Measurements from ENCODE around the gene DIAPH1.

Gene DIAPH1

DNA sequence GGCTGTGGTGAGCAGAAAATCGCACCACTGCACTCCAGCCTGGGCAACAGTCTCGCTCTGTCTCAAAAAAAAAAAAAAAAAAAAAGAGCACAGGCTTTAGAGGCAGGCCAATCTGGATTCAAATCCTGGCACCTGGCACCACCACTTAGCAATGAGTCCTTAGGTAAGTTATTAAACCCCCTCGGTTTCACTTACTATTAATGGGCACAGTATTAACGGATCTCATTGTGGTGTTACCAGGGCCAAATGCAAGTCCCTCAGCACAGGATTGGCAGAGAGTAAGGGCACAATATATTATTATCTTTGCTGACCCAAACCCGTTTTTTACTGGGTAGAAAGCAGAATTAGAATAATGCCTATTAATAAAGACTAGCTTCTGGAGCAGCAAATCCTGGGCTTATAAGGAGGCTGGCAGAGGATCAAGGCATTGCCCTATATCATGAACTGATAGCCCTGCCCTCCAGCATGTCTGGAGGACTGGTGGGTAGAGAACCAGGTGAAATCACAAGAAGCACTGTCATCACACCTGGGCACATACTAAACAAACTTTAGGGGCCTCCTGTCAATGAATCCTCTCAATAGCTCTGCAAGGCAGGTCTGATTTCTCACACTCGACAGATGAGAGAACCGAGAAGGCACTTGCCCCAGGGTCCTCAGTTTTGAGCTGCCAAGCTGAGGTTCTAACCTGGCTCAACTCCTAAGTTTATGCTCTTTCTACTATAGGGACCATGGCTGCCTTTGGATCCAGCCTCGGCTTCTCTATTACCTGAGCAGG is 112.2 kb downstream of the DIAPH1 start:
- DNase-seq (ENCODE audit: low read depth) = no peak

DNA sequence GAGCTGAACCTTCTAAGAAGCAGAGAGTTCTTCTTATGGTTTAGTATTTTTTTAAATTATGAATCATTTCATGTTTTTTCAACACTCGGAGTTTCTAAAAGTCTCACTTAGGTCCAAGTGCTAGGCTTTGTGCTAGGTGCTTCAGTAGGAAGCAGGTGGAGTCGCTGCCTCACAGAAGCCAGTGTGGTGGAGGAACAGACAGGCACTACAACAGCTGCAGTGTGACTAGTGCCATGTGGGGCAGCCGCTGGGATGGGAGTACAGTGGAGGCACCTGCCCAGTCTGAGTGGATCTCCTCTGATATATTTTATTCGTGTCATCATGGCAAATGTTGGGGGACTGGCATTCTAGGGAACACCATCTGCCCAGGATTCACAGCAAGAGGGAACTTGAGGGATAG is 114.6 kb downstream of the DIAPH1 start:
- DNase-seq (ENCODE audit: low read depth) = no peak

DNA sequence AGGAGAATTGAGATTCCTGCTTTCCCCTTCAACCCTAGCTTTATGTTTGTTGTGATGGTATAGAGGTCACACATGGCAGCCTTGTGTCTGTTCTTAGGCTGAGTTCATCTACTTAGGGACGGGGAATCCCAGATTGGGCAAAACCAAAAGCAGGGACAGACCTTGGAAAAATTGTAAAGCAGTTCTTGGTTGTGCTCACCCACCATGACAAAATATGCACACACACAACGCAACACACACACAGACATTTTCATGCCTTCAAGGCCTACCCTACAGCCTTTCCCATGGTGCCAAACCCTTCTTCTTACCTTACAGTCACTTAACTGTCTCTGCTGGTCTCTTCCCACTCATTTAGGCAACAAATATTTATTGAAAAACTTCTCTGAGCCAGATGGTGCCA is 115.1 kb downstream of the DIAPH1 start:
- no peak for DNase-seq (ENCODE audit: low read depth)

DNA sequence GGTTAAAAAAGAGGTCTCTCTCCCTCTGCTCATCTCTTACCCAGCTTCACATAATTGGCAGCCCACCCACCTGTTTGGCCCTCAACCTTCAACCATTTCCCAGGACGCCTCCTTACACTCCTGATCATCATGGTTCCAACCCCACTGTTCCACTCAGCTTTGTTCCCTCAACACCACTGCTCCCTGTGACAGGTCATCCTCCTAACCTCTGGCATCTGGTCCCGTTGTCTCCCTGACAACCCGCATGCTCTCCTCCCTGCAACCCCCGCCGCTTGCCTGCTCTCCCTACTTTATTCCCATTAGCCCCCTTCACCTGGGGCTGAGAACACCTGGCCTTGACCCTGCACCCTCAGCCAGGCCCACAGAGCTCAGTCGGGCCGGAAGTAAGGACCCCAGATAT is 117.0 kb downstream of the DIAPH1 start:
- DNase-seq (ENCODE audit: low read depth) = no peak

DNA sequence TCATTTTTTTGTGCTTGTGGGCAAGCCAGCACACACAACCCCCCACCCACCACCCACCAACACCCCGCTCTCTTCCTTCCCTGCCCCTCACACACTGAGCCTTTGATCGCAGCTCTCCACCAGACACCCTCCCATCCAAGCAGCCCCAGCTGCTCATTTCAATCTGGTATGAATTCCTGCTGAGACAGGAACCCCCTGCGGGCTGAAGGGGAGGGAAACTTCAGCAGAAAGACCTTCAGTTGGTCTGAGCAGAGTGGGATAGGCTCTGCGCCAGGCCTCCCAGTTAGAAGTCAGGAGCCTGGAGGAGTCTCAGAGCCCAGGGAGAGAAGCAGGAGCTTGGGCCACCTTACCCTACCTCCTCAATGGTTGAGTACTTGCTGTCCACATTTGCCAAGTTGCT is 122.8 kb downstream of the DIAPH1 start:
- no peak for DNase-seq (ENCODE audit: low read depth)

DNA sequence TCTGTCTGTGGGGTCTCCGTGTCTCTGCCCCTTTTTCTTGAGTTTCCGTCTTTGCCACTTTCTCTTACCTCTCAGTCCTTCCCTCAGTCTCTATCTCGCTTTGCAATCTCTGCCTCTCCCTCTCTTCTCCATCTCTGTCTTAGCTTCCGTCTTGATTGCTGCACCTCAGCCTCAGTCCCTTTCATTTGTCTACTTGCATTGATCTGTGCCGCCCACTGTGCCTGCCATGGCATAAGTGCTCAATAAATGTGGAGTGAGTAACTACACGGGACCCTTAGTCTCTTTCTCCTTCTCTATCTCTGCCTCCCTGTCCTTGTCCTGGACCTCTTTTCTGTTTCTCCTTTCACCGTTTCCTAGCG is 123.4 kb downstream of the DIAPH1 start:
- DNase-seq (ENCODE audit: low read depth) = no peak

DNA sequence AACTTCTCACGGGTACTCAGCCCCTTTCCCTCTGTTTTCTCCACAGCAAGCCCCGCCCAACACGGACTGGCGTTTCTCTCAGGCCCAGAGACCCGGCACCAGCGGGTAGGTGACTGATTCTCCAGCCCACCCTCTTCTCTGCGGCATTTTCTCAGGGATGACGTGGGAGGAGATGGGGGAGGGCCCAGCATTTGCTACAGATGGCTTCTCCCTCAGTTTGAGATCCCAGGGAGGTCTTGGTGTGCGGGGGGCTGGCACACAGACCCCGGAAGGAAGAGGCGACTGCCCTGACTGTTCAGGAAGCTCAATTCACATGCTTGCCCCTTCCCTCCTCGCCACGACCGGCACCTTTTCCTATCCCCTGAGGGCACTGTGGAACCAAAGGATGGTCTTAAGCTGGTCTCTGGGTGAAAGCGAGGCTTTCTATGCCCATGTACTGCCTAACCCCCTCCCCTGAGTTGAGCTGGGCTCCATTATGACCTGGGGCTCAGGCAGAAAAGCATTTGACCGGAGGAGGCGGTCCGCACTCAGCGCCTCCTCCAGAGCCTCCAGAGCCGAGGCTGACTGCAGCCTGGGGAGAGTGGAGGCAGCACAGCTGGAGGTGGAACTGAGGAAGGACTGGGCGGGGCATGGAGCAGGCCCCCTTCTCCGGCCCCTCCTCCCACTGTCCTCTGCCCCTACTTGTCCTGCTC is 123.9 kb downstream of the DIAPH1 start:
- no peak for DNase-seq (ENCODE audit: low read depth)

DNA sequence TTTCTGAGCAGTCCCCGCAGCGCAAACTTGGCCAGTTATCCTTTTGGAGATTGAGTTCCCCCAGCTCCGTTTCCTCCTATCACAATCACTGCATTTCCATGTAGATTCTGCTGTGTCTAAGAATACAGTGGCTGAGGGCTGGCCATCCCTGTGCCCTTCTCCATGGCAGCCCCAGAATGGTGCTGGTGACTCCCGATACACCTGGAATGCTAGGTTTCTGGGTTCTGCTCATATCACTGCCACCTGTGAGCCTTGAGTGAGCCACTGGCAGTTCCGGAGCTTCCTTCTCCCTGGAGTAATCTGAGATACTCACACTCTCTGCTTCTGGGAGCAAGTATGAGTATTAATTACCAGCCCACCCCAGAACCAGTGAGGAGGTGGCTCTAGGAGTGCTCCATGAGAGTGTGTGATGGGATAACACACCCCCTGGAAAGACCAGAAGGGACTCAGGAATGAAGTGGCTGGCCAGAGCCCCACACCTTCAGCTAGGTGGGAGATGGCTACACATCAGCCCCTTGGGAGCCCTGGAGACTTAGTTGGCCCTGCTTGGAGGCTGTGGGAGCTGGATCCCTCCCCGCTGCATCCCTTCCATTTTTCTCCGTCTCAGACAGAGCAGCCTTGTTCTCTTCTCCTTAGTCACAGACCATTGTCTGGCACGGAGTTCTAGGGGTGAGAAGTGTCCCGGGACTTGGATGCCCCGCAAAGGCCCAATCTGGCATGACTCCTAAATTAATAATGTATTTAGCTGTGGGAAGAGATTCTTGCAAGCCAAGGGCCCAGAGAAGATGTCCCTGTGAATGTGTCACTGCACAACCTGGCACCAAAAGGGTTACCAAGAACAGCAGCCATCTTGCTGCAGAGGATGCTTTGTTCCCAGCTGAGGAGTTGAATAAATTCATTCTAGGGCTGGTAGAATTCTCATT is 125.0 kb downstream of the DIAPH1 start:
- DNase-seq (ENCODE audit: low read depth) = no peak

DNA sequence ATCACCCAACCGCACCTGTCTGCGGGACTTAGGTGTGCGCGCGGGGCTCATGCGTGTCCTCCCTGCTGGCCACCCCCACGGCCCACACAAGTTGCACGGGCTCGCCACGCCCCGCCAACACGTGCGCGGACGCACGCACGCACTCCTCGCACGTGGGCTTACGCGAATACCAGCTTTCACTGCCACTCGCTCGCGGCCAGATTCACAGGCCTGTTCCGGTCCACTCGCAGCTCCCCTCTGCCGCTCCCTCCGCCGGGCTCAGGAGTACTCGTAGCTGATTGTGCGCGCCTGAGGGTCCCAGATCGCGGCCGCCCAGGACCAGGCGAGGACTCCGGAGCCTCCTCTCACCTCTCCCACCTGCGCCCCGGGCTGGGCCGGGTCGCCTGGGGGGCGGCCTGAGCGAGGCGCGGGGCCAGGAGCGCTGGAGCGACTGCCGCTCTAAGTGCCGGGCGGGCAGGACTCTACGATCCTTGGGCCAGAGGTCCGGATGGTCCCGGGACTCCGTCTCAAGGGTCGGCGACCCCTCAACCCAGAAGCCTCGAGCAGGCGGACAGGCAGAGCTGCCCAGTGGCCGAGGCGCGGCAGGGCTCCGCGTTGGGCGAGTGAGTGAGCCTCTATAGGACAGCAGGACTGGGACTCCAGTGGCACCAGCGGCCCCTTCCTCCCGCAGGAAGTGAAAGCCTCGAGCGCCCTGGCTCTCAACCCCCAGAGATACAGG is 126.5 kb downstream of the DIAPH1 start:
- DNase-seq (ENCODE audit: low read depth) = no peak

DNA sequence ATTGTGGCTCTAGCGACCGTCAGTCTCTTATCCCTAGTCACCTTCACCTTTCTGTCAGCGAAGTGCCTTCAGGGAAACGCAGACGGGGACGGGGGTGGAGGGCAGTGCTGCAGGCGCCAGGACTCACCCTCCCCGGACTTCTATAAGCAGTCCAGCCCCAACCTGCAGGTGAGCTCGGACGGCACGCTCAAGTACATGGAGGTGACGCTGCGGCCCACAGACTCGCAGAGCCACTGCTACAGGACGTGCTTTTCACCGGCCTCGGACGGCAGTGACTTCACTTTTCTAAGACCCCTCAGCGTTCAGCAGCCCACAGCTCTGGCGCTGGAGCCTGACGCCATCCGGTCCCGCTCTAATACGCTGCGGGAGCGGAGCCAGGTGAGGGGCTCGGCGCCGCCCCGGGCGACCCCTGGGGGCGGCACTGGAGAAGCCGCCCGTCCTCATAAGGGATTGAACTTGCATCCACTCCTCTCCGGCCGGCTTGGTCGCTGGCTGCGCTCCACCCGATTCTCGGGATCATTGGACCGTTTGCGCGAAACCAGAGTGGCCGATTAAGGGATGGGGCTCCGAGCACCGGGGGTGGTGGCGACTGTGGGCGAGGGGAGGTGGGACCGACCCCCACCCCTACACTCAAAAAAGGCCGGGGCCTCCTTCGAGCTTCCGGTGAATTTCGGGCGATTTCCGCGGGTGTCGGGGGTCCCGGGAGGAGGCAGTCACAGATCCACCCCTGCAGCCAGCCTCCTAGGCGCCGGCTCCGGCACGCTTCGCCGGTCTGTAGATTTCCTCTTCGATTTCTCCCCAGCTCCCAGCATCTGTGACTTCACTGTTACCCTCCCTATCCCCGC is 127.3 kb downstream of the DIAPH1 start:
- no peak for DNase-seq (ENCODE audit: low read depth)

DNA sequence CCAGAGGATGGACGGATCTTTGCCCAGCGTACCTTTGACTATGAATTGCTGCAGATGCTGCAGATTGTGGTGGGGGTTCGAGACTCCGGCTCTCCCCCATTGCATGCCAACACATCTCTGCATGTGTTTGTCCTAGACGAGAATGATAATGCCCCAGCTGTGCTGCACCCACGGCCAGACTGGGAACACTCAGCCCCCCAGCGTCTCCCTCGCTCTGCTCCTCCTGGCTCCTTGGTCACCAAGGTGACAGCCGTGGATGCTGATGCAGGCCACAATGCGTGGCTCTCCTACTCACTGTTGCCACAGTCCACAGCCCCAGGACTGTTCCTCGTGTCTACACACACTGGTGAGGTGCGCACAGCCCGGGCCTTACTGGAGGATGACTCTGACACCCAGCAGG is 128.0 kb downstream of the DIAPH1 start:
- DNase-seq (ENCODE audit: low read depth) = no peak

DNA sequence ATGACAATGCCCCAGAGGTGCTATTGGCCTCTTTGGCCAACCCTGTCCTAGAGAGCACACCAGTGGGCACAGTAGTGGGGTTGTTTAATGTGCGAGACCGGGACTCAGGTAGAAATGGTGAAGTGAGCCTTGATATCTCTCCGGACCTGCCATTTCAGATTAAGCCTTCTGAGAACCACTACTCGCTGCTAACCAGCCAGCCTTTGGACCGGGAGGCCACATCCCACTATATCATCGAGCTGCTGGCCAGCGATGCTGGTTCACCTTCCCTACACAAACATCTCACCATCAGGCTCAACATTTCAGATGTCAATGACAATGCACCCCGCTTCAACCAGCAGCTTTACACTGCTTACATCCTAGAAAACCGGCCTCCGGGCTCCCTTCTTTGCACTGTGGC is 128.5 kb downstream of the DIAPH1 start:
- DNase-seq (ENCODE audit: low read depth) = no peak

DNA sequence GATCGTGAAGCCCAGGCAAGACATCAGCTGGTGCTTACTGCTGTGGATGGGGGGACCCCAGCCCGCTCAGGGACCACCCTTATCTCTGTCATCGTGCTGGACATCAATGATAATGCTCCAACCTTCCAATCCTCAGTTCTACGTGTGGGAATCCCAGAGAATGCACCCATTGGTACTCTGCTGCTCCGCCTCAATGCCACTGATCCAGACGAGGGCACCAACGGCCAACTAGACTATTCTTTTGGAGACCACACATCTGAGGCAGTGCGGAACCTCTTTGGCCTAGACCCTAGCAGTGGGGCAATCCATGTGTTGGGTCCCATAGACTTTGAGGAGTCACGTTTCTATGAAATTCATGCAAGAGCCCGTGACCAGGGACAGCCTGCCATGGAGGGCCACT is 129.0 kb downstream of the DIAPH1 start:
- DNase-seq (ENCODE audit: low read depth) = no peak

DNA sequence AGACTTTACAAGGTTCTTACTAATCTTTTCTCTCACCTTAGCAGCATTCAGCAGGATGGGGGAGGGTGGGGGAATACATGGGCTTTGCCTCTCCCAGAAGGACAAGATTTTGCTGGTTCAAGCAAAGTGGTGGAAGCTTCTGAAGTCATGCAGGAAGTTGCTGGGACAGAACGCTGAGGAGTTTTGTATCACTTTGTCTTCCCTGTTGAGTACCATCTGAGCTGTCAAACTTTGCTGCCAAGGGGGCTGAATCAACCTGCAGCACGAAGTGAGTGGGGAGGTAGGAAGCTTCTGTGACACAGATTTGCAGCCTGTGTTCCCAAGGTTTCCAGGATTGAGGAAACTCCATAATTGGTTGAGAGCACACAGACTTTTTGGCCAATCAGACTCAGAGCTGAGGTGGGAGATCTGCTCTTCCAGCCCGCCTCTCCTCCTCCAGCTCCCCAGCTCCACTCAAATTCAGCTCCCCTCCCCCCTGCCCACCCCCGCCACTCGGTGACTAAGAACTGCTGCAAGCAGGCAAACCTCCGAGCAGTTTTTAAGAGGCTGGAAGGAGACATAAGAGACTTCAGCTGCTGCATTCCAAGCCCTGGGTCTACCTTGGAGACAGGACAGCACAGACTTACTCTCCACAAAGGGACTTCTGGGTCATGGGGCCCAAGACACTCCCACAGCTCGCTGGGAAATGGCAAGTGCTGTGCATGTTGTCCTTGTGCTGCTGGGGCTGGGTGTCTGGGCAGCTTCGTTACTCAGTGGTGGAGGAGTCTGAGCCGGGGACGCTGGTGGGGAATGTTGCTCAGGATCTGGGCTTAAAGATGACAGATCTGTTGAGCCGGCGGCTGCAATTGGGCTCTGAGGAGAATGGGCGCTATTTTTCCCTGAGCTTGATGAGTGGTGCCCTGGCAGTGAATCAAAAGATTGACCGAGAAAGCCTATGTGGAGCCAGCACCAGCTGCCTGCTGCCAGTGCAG is 129.9 kb downstream of the DIAPH1 start, which contains the start of gene PCDHGC5:
Gene PCDHGC5 (plus strand): TSS at position 491 of the 971 bp plus-strand sequence. CDS start 160 bp downstream, at position 651.
- no peak for DNase-seq (ENCODE audit: low read depth)

DNA sequence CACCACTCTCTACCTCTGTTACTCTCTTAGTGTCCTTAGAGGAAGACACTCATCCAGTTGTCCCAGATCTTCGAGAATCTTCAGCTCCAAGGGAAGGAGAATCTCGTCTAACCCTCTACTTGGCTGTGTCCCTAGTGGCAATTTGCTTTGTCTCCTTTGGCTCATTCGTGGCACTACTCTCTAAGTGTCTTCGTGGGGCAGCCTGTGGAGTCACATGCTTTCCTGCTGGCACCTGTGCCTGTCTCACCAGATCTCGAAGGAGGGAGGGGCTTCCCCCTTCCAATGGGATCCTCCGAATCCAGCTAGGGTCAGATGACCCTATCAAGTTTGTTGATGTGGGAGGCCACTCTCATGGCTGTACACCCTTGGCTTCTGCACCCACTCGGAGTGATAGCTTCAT is 131.7 kb downstream of the DIAPH1 start:
- DNase-seq (ENCODE audit: low read depth) = no peak

DNA sequence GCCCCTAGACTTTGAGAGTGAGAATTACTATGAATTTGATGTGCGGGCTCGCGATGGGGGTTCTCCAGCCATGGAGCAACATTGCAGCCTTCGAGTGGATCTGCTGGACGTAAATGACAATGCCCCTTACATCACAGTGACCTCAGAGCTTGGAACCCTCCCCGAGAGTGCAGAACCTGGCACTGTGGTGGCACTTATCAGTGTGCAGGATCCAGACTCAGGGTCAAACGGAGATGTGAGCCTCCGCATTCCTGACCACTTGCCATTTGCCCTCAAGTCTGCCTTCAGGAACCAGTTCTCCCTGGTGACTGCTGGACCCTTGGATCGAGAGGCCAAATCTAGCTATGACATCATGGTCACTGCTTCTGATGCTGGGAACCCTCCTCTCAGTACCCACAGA is 132.7 kb downstream of the DIAPH1 start:
- no peak for DNase-seq (ENCODE audit: low read depth)

DNA sequence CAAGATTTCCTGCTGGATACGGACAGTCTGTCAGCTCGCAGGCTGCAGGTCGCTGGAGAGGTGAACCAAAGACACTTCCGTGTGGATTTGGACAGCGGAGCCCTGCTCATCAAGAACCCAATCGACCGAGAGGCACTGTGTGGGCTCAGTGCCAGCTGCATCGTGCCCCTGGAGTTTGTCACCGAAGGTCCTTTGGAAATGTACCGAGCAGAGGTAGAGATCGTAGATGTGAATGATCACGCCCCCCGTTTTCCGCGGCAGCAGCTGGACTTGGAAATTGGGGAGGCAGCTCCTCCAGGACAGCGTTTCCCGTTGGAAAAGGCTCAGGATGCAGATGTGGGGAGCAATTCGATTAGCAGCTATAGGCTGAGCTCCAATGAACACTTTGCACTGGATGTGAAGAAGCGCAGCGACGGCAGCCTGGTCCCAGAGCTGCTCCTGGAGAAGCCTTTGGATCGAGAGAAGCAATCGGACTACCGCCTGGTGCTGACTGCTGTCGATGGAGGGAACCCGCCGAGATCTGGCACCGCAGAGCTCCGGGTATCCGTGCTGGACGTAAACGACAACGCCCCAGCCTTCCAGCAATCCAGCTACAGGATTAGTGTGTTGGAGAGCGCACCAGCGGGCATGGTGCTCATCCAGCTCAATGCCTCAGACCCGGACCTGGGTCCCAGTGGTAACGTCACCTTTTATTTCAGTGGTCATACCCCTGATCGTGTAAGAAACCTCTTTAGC is 133.3 kb downstream of the DIAPH1 start:
- DNase-seq (ENCODE audit: low read depth) = no peak

DNA sequence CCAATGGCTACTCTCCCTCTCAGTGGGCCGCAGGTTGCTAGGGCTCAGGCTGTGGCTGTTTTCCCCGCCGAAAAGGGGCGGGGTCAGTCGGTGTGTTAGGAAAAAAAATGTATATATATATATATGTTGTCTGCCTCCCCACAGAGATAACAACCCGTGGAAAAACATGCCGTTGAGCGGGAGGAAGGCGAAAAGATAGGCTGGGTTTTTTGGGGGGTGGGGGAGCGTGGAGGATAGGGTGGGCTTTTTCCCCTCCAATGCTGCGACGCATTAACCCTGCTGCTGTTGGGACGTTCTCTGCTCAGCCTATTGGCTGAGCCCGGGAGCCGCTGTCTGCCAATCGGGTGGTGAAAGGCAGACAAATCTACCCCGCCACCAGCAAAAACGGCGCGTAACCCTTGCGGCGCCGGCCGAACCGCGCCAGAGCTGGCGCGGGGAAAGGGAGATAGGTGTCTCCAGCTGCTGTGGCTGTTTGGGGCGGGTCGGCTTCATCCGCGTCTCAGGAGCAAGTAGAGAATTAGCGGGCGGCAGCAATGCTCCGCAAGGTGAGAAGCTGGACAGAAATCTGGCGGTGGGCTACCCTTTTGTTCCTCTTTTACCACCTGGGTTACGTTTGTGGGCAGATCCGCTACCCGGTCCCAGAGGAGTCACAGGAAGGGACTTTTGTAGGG is 134.0 kb downstream of the DIAPH1 start, which contains the start of gene PCDHGC4:
Gene PCDHGC4 (plus strand): TSS at position 390 of the 671 bp plus-strand sequence. CDS start 144 bp downstream, at position 534.
- no peak for DNase-seq (ENCODE audit: low read depth)

DNA sequence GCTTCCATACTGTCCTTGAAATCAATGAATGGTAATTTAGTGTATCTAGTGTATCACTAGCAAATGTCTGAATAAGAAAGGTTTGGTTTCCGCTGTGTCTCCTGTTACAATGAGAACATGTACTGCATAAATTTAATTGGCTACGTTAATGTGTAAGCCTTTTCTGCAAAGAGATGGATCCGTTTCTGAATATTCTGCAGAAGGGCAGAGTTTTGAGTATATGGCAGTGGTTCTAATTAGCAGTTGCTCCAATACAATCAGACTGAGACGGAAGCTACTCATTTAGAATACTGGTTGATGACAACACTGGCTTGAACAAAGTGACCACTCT is 134.5 kb downstream of the DIAPH1 start:
- no peak for DNase-seq (ENCODE audit: low read depth)

Data from stimulated activated CD8-positive, alpha-beta memory T cell treated with anti-CD3 and anti-CD28 coated beads, Interleukin-4, amount 100 ng/mL, for 24 hours (primary cell).